ENCODE measurements around the gene TRPM4.

GRCh38 chr19:49119411-49120324 lies 37.9 kb upstream of the TRPM4 start, which contains the start of gene PPFIA3:
- TF ChIP-seq MAX (IDR thresholded peaks at IDR 0.05; ENCODE audit: insufficient read depth, insufficient read length) (no peak), CTCF (IDR thresholded peaks at IDR 0.05; ENCODE audit: extremely low read depth in 1 of 2, insufficient read depth in 1 of 2, low read depth in 1 of 2, low read length in 2 of 2) (no peak), EZH2 (IDR thresholded peaks at IDR 0.05; ENCODE audit: borderline replicate concordance, low read depth, low read length, severe bottlenecking) (no peak), POLR2A (IDR thresholded peaks at IDR 0.05; ENCODE audit: low read depth, low read length) (no peak), POLR2AphosphoS5 (IDR thresholded peaks at IDR 0.05; ENCODE audit: insufficient read depth, low read depth, low read length) (peak; percentile 24), GATA2 (IDR thresholded peaks at IDR 0.05; ENCODE audit: insufficient read depth, insufficient read length, low read depth, low read length) (no peak), MYC (IDR thresholded peaks at IDR 0.05; ENCODE audit: low read depth, low read length) (no peak), JUN (IDR thresholded peaks at IDR 0.05; ENCODE audit: borderline replicate concordance, insufficient read depth, insufficient read length, low read depth) (no peak)

All from endothelial cell of umbilical vein (primary cell).